Glutamatergic neuron (in vitro differentiated cells): ENCODE results near the gene BTBD1. TPM values are rescaled to one million over a fixed set of nuclear protein-coding genes. Genes with fewer than 3 reads are reported as not detected.

ENCODE experiments used
- DNase-seq: peaks from one replicate; pipeline ENCODE4 v3.0.0; 2022
- H3K27ac Mint-ChIP-seq: one replicate; pipeline ENCODE4 v1.8.0; 2020; ENCODE audit warnings: mild to moderate bottlenecking, mixed read lengths, inconsistent platforms; ENCODE audit not compliant: unreplicated experiment
- H3K27me3 Mint-ChIP-seq: one replicate; pipeline ENCODE4 v1.8.0; 2020; ENCODE audit warnings: mild to moderate bottlenecking, moderate library complexity, mixed read lengths, inconsistent platforms; ENCODE audit not compliant: unreplicated experiment
- H3K36me3 Mint-ChIP-seq: one replicate; pipeline ENCODE4 v1.8.0; 2020; ENCODE audit warnings: mild to moderate bottlenecking, mixed read lengths, inconsistent platforms; ENCODE audit not compliant: unreplicated experiment
- H3K4me1 Mint-ChIP-seq: one replicate; pipeline ENCODE4 v1.8.0; 2020; ENCODE audit warnings: mild to moderate bottlenecking, low read depth, mixed read lengths, inconsistent platforms; ENCODE audit not compliant: unreplicated experiment
- H3K4me3 Mint-ChIP-seq: one replicate; pipeline ENCODE4 v1.8.0; 2020; ENCODE audit warnings: mild to moderate bottlenecking, mixed read lengths, inconsistent platforms; ENCODE audit not compliant: unreplicated experiment
- H3K9me3 Mint-ChIP-seq: one replicate; pipeline ENCODE4 v1.8.0; 2020; ENCODE audit warnings: mild to moderate bottlenecking, moderate library complexity, mixed read lengths, inconsistent platforms; ENCODE audit not compliant: unreplicated experiment
- total RNA-seq: library from RNA; stranded (reverse); fragmentation: NEBNext Ultra II Directional; extraction: Animal tissue kit (Norgen Biotek cat#: 25700); gene quantifications from one replicate; pipeline ENCODE4 v1.2.1, GENCODE V29; 2021; ENCODE audit not compliant: unreplicated experiment
- TF ChIP-seq, protein P1 (sequence below): fragments of 200-600 bp; sonication (generic); IDR thresholded peaks from one replicate; pipeline ENCODE4 v1.5.0; 2021; ENCODE audit not compliant: partially characterized antibody, unreplicated experiment

Gene BTBD1
- total RNA-seq, 1 donor from 2014 or later = 41.9 TPM

DNA sequence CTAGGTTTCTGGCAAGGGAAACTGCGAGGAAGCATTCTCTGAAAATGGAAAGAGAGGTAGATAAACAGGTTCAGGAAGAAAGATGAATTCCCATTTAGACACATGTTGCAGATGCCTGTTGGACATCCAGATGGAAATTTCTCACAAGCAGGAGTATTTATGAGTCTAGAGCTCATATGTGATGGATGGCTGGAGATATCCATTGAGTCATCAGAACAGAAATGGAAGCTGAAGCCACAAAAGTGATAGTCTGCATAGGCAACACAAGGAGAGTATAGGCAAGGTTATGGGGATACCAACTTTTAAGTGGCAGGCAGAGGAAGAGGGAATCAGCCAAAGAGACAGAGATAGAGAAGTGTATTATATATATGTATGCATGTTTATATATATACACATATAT lies 87.3 kb downstream of the BTBD1 start:
- Mint-ChIP-seq H3K4me3 (no peak overlapping the region), H3K36me3 (no peaks in the 10 kb centered on the region), H3K9me3 (no peaks in the 10 kb centered on the region), H3K4me1 (peaks cover 1% of the 10 kb centered on the region), H3K27me3 (no peaks in the 10 kb centered on the region), H3K27ac (no peak overlapping the region)
- TF ChIP-seq, protein P1, sequence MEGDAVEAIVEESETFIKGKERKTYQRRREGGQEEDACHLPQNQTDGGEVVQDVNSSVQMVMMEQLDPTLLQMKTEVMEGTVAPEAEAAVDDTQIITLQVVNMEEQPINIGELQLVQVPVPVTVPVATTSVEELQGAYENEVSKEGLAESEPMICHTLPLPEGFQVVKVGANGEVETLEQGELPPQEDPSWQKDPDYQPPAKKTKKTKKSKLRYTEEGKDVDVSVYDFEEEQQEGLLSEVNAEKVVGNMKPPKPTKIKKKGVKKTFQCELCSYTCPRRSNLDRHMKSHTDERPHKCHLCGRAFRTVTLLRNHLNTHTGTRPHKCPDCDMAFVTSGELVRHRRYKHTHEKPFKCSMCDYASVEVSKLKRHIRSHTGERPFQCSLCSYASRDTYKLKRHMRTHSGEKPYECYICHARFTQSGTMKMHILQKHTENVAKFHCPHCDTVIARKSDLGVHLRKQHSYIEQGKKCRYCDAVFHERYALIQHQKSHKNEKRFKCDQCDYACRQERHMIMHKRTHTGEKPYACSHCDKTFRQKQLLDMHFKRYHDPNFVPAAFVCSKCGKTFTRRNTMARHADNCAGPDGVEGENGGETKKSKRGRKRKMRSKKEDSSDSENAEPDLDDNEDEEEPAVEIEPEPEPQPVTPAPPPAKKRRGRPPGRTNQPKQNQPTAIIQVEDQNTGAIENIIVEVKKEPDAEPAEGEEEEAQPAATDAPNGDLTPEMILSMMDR = no peak
- DNase-seq = no peak

DNA sequence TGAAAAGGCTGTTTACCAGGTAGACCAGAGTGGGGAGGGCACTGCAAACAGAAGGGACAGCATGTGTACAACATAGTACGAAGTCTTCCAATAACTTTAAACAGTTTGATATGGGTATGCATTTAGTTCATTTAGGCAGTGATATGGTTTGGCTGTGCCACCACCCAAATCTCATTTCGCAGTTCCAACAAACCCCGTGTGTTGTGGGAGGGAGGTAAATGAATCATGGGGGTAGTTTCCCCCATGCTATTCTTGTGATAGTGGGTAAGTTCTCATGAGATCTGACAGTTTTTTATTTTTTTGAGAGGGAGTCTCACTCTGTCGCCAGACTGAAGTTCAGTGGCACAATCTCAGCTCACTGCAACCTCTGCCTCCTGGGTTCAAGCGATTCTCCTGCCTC lies 88.6 kb downstream of the BTBD1 start:
- TF ChIP-seq, protein P1 = no peak

DNA sequence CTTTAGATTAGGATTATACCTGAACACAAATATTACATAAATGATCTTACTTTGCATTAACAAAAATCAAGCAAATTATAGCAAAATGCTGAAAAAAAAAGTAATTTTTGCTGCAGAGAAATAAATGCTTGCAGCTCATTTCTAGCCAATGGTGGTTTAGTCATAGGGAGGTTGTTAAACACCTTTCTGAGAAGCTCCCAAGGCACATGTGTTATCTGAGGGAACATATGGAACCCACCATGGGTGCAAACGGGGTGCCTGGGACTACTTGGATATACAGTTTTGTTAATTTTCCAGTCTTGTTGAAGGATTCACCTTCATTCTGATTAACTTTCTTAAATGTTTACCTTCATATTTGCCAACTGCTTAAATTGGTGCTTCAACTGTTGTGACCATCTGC lies 90.0 kb downstream of the BTBD1 start:
- H3K36me3 Mint-ChIP-seq = no peaks in the 10 kb centered on the region
- H3K9me3 Mint-ChIP-seq = no peaks in the 10 kb centered on the region
- H3K27me3 Mint-ChIP-seq = no peaks in the 10 kb centered on the region

More for the DNA sequence above, 88.6 kb downstream of the BTBD1 start:
- H3K27ac Mint-ChIP-seq = no peak overlapping the region
- H3K4me1 Mint-ChIP-seq = no peaks in the 10 kb centered on the region
- no peaks in the 10 kb centered on the region for H3K27me3 Mint-ChIP-seq
- no peaks in the 10 kb centered on the region for H3K36me3 Mint-ChIP-seq
- H3K9me3 Mint-ChIP-seq = no peaks in the 10 kb centered on the region
- no peak for DNase-seq
- no peak overlapping the region for H3K4me3 Mint-ChIP-seq

DNA sequence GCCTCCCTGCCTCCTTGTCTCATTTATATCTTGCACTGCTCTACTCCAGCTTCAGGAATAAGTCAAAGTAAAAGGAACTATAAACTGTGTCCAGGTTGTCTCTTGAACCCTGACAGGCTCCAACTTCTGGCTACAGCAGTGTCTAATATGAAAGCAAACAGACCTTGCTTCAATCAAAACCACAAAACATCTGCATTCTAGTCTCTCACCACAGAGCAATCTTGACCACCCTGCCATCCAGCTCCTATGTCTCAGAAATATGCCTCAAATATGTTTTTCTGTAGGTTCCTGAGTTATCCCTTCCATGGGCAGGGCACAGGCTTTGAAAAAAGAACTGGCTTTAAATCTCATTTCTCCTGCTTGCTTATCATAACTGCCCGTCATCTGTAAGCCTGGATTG lies 94.1 kb downstream of the BTBD1 start:
- Mint-ChIP-seq H3K9me3 (no peaks in the 10 kb centered on the region), H3K4me3 (no peak overlapping the region), H3K4me1 (no peaks in the 10 kb centered on the region), H3K27ac (no peak overlapping the region), H3K27me3 (no peaks in the 10 kb centered on the region), H3K36me3 (no peaks in the 10 kb centered on the region)
- TF ChIP-seq, protein P1 = no peak
- no peak for DNase-seq

More for the DNA sequence above, 90.0 kb downstream of the BTBD1 start:
- no peaks in the 10 kb centered on the region for H3K4me1 Mint-ChIP-seq
- TF ChIP-seq, protein P1 = no peak
- no peak for DNase-seq
- H3K4me3 Mint-ChIP-seq = no peak overlapping the region
- no peak overlapping the region for H3K27ac Mint-ChIP-seq

DNA sequence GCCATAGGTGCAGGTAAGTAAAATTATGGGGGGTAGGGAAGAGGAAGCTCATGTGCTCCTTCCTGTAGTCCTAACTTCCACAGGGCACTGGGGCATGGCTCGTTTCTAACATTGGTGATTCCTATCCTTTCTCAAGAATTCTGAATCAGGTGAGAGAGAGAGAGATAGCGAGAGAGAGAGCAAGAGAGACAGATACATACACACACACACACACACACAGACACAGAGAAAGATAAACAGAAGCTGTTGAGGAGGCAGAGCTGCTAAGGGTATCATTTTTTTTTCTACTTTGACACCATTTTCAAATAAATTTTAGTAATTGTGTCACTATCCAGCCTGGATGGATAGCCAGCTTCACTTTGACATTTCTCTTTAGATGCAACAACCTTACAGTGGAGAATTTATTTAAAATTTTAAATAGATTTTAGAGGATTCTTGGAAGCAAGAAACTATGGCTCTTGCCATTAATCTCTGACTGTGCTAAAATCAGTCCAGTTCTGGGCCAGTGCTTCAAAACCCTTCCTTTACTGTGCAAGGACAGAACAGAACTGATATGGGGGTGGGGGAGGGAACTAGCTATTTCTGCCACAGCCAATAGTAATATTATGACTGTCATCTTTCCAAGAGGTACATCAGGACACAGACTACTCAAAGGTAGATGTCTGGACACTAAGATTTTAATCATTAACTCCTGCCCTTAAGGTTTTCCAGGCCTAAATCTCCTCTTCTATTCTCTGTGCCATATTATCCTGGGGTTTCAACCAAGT lies 95.7 kb downstream of the BTBD1 start:
- no peaks in the 10 kb centered on the region for H3K9me3 Mint-ChIP-seq
- H3K27me3 Mint-ChIP-seq = no peaks in the 10 kb centered on the region

More for the DNA sequence above, 95.7 kb downstream of the BTBD1 start:
- Mint-ChIP-seq H3K4me1 (no peaks in the 10 kb centered on the region), H3K4me3 (no peak overlapping the region), H3K36me3 (no peaks in the 10 kb centered on the region), H3K27ac (no peak overlapping the region)
- TF ChIP-seq, protein P1 = no peak
- no peak for DNase-seq
